KMS-11 (cell line): Measurements from ENCODE around the gene LDB2.

Source experiments
- H2AFZ ChIP-seq: fragments of 200-600 bp; sonication (generic); 2 replicates; pipeline ENCODE4 v1.6.1; 2016; ENCODE audit warnings: antibody characterized with exemption, mixed run types, low read depth
- H3K27ac ChIP-seq: fragments of 200-600 bp; sonication (generic); 2 replicates; pipeline ENCODE4 v1.6.1; 2016; ENCODE audit warnings: mild to moderate bottlenecking, mixed run types
- H3K27me3 ChIP-seq: fragments of 200-600 bp; sonication (generic); 2 replicates; pipeline ENCODE4 v1.6.1; 2017; ENCODE audit warnings: mild to moderate bottlenecking, low read depth, mixed run types, moderate library complexity; ENCODE audit not compliant: insufficient read depth
- H3K36me3 ChIP-seq: fragments of 200-600 bp; sonication (generic); 2 replicates; pipeline ENCODE4 v1.6.1; 2017; ENCODE audit warnings: mild to moderate bottlenecking, mixed run types; ENCODE audit not compliant: insufficient read depth
- H3K4me1 ChIP-seq: fragments of 200-600 bp; sonication (generic); 2 replicates; pipeline ENCODE4 v1.6.1; 2016; ENCODE audit warnings: mild to moderate bottlenecking, low read depth, mixed run types; ENCODE audit not compliant: poor library complexity, severe bottlenecking
- H3K4me2 ChIP-seq: fragments of 200-600 bp; sonication (generic); 2 replicates; pipeline ENCODE4 v1.7.0; 2016; ENCODE audit warnings: mild to moderate bottlenecking, mixed run types
- H3K4me3 ChIP-seq: fragments of 200-600 bp; sonication (generic); IDR thresholded peaks from 2 replicates; pipeline ENCODE4 v1.6.1; 2017; ENCODE audit warnings: low read depth, low read length, mixed read lengths; ENCODE audit not compliant: insufficient read depth
- H3K79me2 ChIP-seq: fragments of 200-600 bp; sonication (generic); 2 replicates; pipeline ENCODE4 v1.6.1; 2016; ENCODE audit warnings: low read depth, mixed run types; ENCODE audit not compliant: insufficient read depth
- H3K9ac ChIP-seq: fragments of 200-600 bp; sonication (generic); 2 replicates; pipeline ENCODE4 v1.6.1; 2016; ENCODE audit warnings: mild to moderate bottlenecking, mixed run types
- H4K20me1 ChIP-seq: fragments of 200-600 bp; sonication (generic); 2 replicates; pipeline ENCODE4 v1.6.1; 2016; ENCODE audit warnings: mild to moderate bottlenecking, mixed run types; ENCODE audit not compliant: insufficient read depth
- CTCF ChIP-seq: fragments of 200-600 bp; sonication (generic); conservative IDR thresholded peaks from 2 replicates; pipeline ENCODE4 v1.6.1; 2017; ENCODE audit warnings: low read depth, mild to moderate bottlenecking, antibody characterized with exemption, low read length, moderate library complexity, mixed read lengths

Gene LDB2

DNA sequence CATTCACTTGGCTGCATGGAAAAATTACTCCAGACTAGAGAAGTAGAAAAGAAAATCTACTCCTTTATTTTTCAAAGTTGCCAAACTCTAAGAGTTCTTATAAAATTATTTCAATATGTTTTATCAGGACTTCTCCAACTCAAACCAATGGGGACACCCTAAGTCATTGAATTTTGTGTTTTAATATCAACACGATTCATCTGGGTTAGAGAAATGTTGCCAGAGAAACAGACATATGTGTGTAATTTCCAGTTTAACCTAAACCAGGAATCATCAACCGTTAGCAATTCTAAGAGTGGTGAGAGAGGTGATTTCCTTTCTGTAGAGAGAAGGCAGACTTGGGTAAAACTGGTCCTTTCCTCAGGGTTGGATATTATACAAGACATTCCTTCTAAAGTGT lies 291.8 kb downstream of the LDB2 start:
- Histone ChIP-seq H3K9ac (no peak overlapping the region), H3K36me3 (no peaks in the 10 kb centered on the region), H3K27ac (no peak overlapping the region), H4K20me1 (no peaks in the 10 kb centered on the region), H3K4me3 (no peak overlapping the region), H3K27me3 (no peaks in the 10 kb centered on the region), H3K79me2 (no peaks in the 10 kb centered on the region), H3K4me1 (no peaks in the 10 kb centered on the region), H2AFZ (no peak overlapping the region), H3K4me2 (no peak overlapping the region)
- no peak for TF ChIP-seq CTCF

DNA sequence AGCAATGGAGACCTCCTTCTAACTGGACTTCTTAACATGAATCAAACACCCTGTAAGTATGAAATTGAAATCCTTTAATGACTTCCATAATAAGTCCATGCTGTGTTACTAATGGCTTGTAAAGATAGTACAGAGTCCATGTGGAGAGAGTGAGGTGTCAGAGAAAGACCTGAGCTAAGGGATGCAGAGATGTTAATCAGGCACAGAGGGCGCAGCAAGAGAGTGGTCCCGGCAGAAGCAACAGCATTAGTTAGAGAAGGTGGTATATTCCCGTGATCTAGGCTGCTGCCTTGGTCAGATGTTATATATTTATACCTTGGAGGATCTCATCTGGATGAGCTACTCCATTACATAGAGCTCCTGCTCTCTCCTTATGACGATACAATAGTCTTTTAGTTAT lies 295.3 kb downstream of the LDB2 start:
- no peak overlapping the region for H3K9ac ChIP-seq
- no peak overlapping the region for H3K4me3 ChIP-seq
- no peak overlapping the region for H3K4me2 ChIP-seq
- H2AFZ ChIP-seq = no peak overlapping the region
- no peaks in the 10 kb centered on the region for H3K27me3 ChIP-seq
- no peak for TF ChIP-seq CTCF
- H3K27ac ChIP-seq = no peak overlapping the region
- H3K4me1 ChIP-seq = no peaks in the 10 kb centered on the region
- H3K79me2 ChIP-seq = no peaks in the 10 kb centered on the region
- no peaks in the 10 kb centered on the region for H4K20me1 ChIP-seq
- no peaks in the 10 kb centered on the region for H3K36me3 ChIP-seq

DNA sequence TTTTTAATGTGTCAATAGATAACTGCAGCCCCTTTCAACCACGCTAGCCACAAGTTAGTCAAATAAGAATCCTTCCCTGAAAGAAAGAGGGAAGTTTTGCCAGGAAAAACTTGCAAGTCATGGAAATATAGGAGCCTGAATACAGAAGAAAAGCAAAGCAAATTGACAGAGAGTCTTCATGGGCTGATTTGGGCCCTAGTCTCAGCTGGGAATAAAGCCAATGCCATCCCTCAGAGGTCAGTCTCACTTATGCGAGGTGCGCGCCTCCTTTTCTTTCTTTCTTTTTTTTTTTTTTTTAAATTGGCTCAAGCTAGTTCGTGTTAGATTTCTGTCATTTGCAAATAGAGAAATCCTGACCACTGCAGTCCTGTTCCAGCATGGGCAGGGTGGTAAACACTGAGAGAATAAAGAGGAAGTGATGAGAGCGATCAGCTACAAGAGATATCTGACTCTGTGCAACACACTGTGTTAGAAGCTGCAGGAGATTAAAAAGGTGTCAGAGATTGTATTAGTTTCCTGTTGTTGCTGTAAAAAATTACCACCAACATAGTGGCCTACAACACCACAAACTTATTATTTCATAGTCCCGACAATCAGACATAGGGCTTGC lies 299.7 kb downstream of the LDB2 start:
- Histone ChIP-seq H3K79me2 (no peaks in the 10 kb centered on the region), H3K4me2 (no peak overlapping the region), H3K27ac (no peak overlapping the region), H2AFZ (no peak overlapping the region), H3K27me3 (no peaks in the 10 kb centered on the region), H3K36me3 (no peaks in the 10 kb centered on the region), H4K20me1 (no peaks in the 10 kb centered on the region), H3K9ac (no peak overlapping the region), H3K4me1 (no peaks in the 10 kb centered on the region), H3K4me3 (no peak overlapping the region)
- TF ChIP-seq CTCF = no peak

- Histone ChIP-seq H3K27me3 (no peaks in the 10 kb centered on the region), H3K4me1 (no peaks in the 10 kb centered on the region), H2AFZ (no peak overlapping the region), H3K4me3 (no peak overlapping the region), H3K4me2 (no peak overlapping the region), H3K79me2 (no peaks in the 10 kb centered on the region), H4K20me1 (no peaks in the 10 kb centered on the region), H3K9ac (no peak overlapping the region), H3K36me3 (no peaks in the 10 kb centered on the region), H3K27ac (no peak overlapping the region)
- no peak for TF ChIP-seq CTCF
These were observed 300.4 kb downstream of the LDB2 start for GRCh38 chr4:16597845-16598596.
